HCT116 (cell line): ENCODE data around the gene VTI1A. TPM values are rescaled to one million over a fixed set of nuclear protein-coding genes. Genes with fewer than 3 reads are reported as not detected.

Experiments
- ATAC-seq: fragments of 200-7000 bp; cut with Tn5 transposase; 2 replicates; pipeline ENCODE4 v1.9.1; 2020; ENCODE audit warnings: mild to moderate bottlenecking, moderate library complexity
- BruUV-seq: library from RNA; stranded (reverse); fragments of 400-500 nt; replicated peaks from 2 replicates; lab custom pipeline; 2021; lab: Mats Ljungman, UMichigan
- CTCF ChIA-PET: fragments of 300-600 bp; sonication (Branson Sonifier 250); formaldehyde crosslinking; loops from one replicate; lab custom pipeline; 2021; ENCODE audit warnings: antibody characterized with exemption; lab: Charles Lee
- POLR2A ChIA-PET: fragments of 300-600, 350-600 bp; sonication (Branson Sonifier 250); formaldehyde crosslinking; loops from one replicate; lab custom pipeline; 2021; ENCODE audit warnings: antibody characterized with exemption; lab: Charles Lee
- RAD21 ChIA-PET, 2 experiments: fragments of 300-600 bp; sonication (Branson Sonifier 250); formaldehyde crosslinking; loops; one replicate each; lab custom pipeline; 2023; ENCODE audit warnings: low total read pairs in 2 of 2; ENCODE audit not compliant: uncharacterized antibody in 2 of 2, unreplicated experiment in 2 of 2, low non-redundant PET in 1 of 2; lab: Charles Lee
- DNase-seq: peaks from one replicate; pipeline ENCODE4 v3.0.0-alpha.2; 2010; ENCODE audit warnings: low read depth, low spot score
- H2AFZ ChIP-seq: fragments of 200-600 bp; shearing (Covaris generic), sonication (generic); 2 replicates; pipeline ENCODE4 v1.6.1; 2017; ENCODE audit warnings: low read depth, mixed run types, mixed read lengths, antibody characterized with exemption, low read length; ENCODE audit not compliant: poor library complexity, severe bottlenecking
- H3K27ac ChIP-seq: 2 replicates; pipeline ENCODE4 v1.5.1; 2012; ENCODE audit warnings: low read depth, low read length
- H3K27me3 ChIP-seq: fragments of 200-600 bp; sonication (generic); 2 replicates; pipeline ENCODE4 v1.6.1; 2016; ENCODE audit warnings: mixed run types, low read length, mixed read lengths; ENCODE audit not compliant: insufficient read depth
- H3K36me3 ChIP-seq, 2 experiments: fragments of 200-500 bp in 1 of 2; fragments of 200-600 bp in 1 of 2; sonication (Bioruptor generic) in 1 of 2; sonication (generic) in 1 of 2; 2 replicates each; pipeline versions ENCODE4 v1.5.1 to v1.6.1; 2014 to 2016; ENCODE audit warnings: low read length in 2 of 2, inconsistent platforms in 1 of 2, mixed read lengths in 1 of 2, mixed run types in 1 of 2; ENCODE audit not compliant: insufficient read depth in 2 of 2, control insufficient read depth in 1 of 2
- H3K4me1 ChIP-seq, 2 experiments: fragments of 200-600 bp in 1 of 2; sonication (generic) in 1 of 2; 2 replicates each; pipeline versions ENCODE4 v1.5.1 to v1.6.1; 2012 to 2017; ENCODE audit warnings: low read length in 2 of 2, inconsistent platforms in 1 of 2, mild to moderate bottlenecking in 1 of 2, mixed read lengths in 1 of 2, mixed run types in 1 of 2, moderate library complexity in 1 of 2; ENCODE audit not compliant: insufficient read depth in 2 of 2, control insufficient read depth in 1 of 2
- H3K4me2 ChIP-seq: fragments of 200-600 bp; sonication (generic); 2 replicates; pipeline ENCODE4 v1.6.1; 2017; ENCODE audit warnings: mixed run types, low read length, mixed read lengths
- H3K4me3 ChIP-seq, 2 experiments: fragments of 200-600 bp in 1 of 2; sonication (generic) in 1 of 2; replicated peaks in 1 of 2; 2 replicates each; pipeline ENCODE4 v1.5.1; 2011 to 2016; ENCODE audit warnings: low read length in 2 of 2, control low read depth in 1 of 2, low read depth in 1 of 2, mild to moderate bottlenecking in 1 of 2, mixed read lengths in 1 of 2, mixed run types in 1 of 2
- H3K79me2 ChIP-seq: fragments of 200-600 bp; sonication (generic); 2 replicates; pipeline ENCODE4 v1.6.1; 2017; ENCODE audit warnings: mild to moderate bottlenecking, mixed run types, low read length, moderate library complexity, mixed read lengths; ENCODE audit not compliant: insufficient read depth
- H3K9ac ChIP-seq: fragments of 200-600 bp; sonication (generic); 2 replicates; pipeline ENCODE4 v1.6.1; 2016; ENCODE audit warnings: low read length, mixed read lengths
- H3K9me2 ChIP-seq: fragments of 200-600 bp; sonication (generic), shearing (Covaris generic); 2 replicates; pipeline ENCODE4 v1.6.1; 2017; ENCODE audit warnings: mixed run types, mild to moderate bottlenecking, moderate library complexity; ENCODE audit not compliant: insufficient read depth
- H3K9me3 ChIP-seq, 2 experiments: fragments of 200-500 bp in 1 of 2; fragments of 200-600 bp in 1 of 2; sonication (Bioruptor generic) in 1 of 2; sonication (generic) in 1 of 2; 2 replicates each; pipeline ENCODE4 v1.6.1; 2014 to 2017; ENCODE audit warnings: low read length in 2 of 2, mixed read lengths in 2 of 2, inconsistent platforms in 1 of 2, low read depth in 1 of 2, mild to moderate bottlenecking in 1 of 2, mixed run types in 1 of 2, moderate library complexity in 1 of 2; ENCODE audit not compliant: control insufficient read depth in 1 of 2, insufficient read depth in 1 of 2
- H4K20me1 ChIP-seq: fragments of 200-600 bp; sonication (generic), shearing (Covaris generic); 2 replicates; pipeline ENCODE4 v1.6.1; 2017; ENCODE audit warnings: mixed run types, mild to moderate bottlenecking, moderate library complexity; ENCODE audit not compliant: insufficient read depth
- CBX3 ChIP-seq: IDR thresholded peaks from 2 replicates; pipeline ENCODE4 v1.6.1; 2012; ENCODE audit warnings: low read depth
- EGR1 ChIP-seq: IDR thresholded peaks from 2 replicates; pipeline ENCODE4 v1.6.1; 2012; ENCODE audit warnings: low read depth
- ELF1 ChIP-seq: IDR thresholded peaks from 2 replicates; pipeline ENCODE4 v1.6.1; 2012; ENCODE audit warnings: low read depth, borderline replicate concordance
- EZH2phosphoT487 ChIP-seq: fragments of 200-600 bp; IDR thresholded peaks from 2 replicates; pipeline ENCODE4 v1.6.1; 2018; ENCODE audit warnings: antibody characterized with exemption, borderline replicate concordance
- FOSL1 ChIP-seq: IDR thresholded peaks from 2 replicates; pipeline ENCODE4 v1.6.1; 2012; ENCODE audit warnings: low read depth
- POLR2A ChIP-seq: IDR thresholded peaks from 2 replicates; pipeline ENCODE4 v1.7.0; 2011; ENCODE audit warnings: borderline replicate concordance; ENCODE audit not compliant: insufficient read depth, insufficient read length; ENCODE audit errors: extremely low read depth
- POLR2AphosphoS5 ChIP-seq: IDR thresholded peaks from 2 replicates; pipeline ENCODE4 v1.6.1; 2011; ENCODE audit warnings: mild to moderate bottlenecking, low read depth, low read length, moderate library complexity
- RAD21 ChIP-seq: IDR thresholded peaks from 2 replicates; pipeline ENCODE4 v1.6.1; 2012; ENCODE audit warnings: low read depth, mild to moderate bottlenecking
- SIN3A ChIP-seq: IDR thresholded peaks from 2 replicates; pipeline ENCODE4 v1.6.1; 2012; ENCODE audit warnings: low read depth
- SRF ChIP-seq: IDR thresholded peaks from 2 replicates; pipeline ENCODE4 v1.6.1; 2012; ENCODE audit warnings: low read depth
- TCF7L2 ChIP-seq: IDR thresholded peaks from 2 replicates; pipeline ENCODE4 v1.7.0; 2011; ENCODE audit warnings: borderline replicate concordance, inconsistent platforms; ENCODE audit not compliant: insufficient read depth, insufficient read length; ENCODE audit errors: extremely low read depth
- YY1 ChIP-seq: IDR thresholded peaks from 2 replicates; pipeline ENCODE4 v1.6.1; 2011; ENCODE audit warnings: low read length, low read depth, moderate library complexity, mild to moderate bottlenecking; ENCODE audit not compliant: insufficient replicate concordance; ENCODE audit errors: extremely low read depth
- ZFX ChIP-seq: fragments of 450-650 bp; IDR thresholded peaks from 2 replicates; pipeline ENCODE4 v1.6.1; 2017
- ZNF274 ChIP-seq: fragments of 200-500 bp; sonication (Bioruptor generic); IDR thresholded peaks from 2 replicates; pipeline ENCODE4 v1.6.1; 2014; ENCODE audit warnings: mild to moderate bottlenecking, low read depth, low read length, inconsistent platforms
- intact Hi-C: fragments of 100-400 bp; cut with micrococcal nuclease; formaldehyde crosslinking; loops from 2 replicates; pipeline ENCODE4 v1.10.0; 2022
- total RNA-seq: library from RNA; stranded (reverse); gene quantifications from one replicate; pipeline ENCODE4 v1.2.1, GENCODE V29; 2021; ENCODE audit not compliant: unreplicated experiment
- TF ChIP-seq, protein P1 (sequence below), 3 experiments: fragments of 200-600 bp in 1 of 3; sonication (generic) in 1 of 3; IDR thresholded peaks in 2 of 3; conservative IDR thresholded peaks in 1 of 3; 2 replicates each; pipeline ENCODE4 v1.5.1; 2012 to 2017; ENCODE audit warnings: low read depth in 2 of 3, low read length in 2 of 3, antibody characterized with exemption in 1 of 3, borderline replicate concordance in 1 of 3, control low read depth in 1 of 3, mild to moderate bottlenecking in 1 of 3, mixed read lengths in 1 of 3, mixed run types in 1 of 3, moderate library complexity in 1 of 3; ENCODE audit not compliant: insufficient read depth in 1 of 3
- TF ChIP-seq, protein P2 (sequence below): IDR thresholded peaks from 2 replicates; pipeline ENCODE4 v1.6.1; 2012
- TF ChIP-seq, protein P3 (sequence below): IDR thresholded peaks from 2 replicates; pipeline ENCODE4 v1.6.1; 2012
- TF ChIP-seq, protein P4 (sequence below): IDR thresholded peaks from 2 replicates; pipeline ENCODE4 v1.6.1; 2011; ENCODE audit warnings: mild to moderate bottlenecking, low read length, moderate library complexity; ENCODE audit not compliant: insufficient replicate concordance; ENCODE audit errors: extremely low read depth

VTI1A gene
- total RNA-seq, 1 experiment from 2014 or later, result 80.7 TPM

DNA sequence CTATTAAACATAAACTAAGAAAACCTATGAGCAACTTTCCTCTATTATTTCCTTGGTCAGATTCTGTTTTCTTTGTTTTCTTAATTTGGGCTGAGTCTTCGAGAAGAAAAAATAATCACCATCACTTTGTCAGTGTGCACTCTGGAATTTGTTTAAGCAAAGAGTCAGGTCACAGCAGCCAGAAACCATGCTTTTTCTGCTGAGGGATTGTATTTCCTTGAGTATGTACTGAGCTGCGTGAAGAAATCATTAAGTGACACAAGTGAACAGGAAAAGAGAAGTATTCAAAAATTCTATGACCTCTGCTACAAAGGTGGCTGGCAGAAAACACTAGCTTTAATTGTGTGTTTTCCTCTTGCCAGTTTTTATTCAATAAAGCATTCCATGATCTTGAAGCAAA is 249.6 kb downstream of the VTI1A start (continued):
- TF ChIP-seq, protein P1, sequence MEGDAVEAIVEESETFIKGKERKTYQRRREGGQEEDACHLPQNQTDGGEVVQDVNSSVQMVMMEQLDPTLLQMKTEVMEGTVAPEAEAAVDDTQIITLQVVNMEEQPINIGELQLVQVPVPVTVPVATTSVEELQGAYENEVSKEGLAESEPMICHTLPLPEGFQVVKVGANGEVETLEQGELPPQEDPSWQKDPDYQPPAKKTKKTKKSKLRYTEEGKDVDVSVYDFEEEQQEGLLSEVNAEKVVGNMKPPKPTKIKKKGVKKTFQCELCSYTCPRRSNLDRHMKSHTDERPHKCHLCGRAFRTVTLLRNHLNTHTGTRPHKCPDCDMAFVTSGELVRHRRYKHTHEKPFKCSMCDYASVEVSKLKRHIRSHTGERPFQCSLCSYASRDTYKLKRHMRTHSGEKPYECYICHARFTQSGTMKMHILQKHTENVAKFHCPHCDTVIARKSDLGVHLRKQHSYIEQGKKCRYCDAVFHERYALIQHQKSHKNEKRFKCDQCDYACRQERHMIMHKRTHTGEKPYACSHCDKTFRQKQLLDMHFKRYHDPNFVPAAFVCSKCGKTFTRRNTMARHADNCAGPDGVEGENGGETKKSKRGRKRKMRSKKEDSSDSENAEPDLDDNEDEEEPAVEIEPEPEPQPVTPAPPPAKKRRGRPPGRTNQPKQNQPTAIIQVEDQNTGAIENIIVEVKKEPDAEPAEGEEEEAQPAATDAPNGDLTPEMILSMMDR (IDR thresholded peaks at IDR 0.05 in 2 of 3, conservative IDR thresholded peaks at IDR 0.05 in 1 of 3; ENCODE audit: borderline replicate concordance in 1 of 3, insufficient read depth in 1 of 3, low read depth in 2 of 3, low read length in 2 of 3), result no peak
- TF ChIP-seq POLR2A (no peak), ZNF274 (no peak), FOSL1 (no peak), SRF (no peak)
- TF ChIP-seq, all 23 proteins: peak for 0

DNA sequence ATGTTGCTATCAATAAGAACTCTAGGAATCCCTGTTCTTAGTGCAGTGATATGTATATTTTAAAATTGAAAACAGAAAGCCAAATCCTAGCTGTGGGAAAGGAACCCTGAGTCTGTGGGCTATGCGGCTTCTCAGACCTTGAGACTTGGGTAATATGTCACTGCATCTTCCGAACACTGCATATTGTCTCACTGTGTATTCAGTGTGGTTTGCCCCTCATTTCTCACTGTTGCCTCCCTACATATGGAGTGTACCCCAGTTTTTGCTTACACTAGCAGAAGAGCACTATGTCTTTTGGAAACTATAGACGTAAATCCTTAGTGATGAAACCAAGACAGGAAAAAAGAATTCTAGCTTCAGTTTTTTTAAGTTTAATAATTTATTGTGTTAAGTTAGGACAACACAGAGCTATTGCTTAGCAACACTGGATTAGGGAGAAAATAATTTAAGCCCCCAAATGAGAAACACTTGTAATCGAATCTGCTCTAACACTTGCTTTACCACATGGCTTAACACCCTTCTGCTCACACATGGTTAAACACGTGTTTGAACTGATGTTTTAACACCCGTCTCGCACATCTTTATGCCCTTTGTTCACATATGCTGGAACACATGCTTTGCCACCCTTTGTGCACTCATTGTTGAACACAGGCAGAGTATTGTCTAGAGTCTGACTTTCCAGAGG is 251.3 kb downstream of the VTI1A start:
- ChIA-PET RAD21 (no interaction called here), POLR2A (interaction anchor here (1.1 kb wide), 1 partner anchor 16 kb away, joined by 3 read pairs; no protein-coding TSS in a partner anchor), CTCF (no interaction called here)
- TF ChIP-seq YY1, result no peak
- TF ChIP-seq SRF, result no peak
- TF ChIP-seq ELF1, result no peak
- no peak for TF ChIP-seq ZNF274
- TF ChIP-seq EGR1, result no peak
- TF ChIP-seq CBX3, result no peak
- TF ChIP-seq, protein P2, sequence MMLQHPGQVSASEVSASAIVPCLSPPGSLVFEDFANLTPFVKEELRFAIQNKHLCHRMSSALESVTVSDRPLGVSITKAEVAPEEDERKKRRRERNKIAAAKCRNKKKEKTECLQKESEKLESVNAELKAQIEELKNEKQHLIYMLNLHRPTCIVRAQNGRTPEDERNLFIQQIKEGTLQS, result no peak
- TF ChIP-seq, protein P3, sequence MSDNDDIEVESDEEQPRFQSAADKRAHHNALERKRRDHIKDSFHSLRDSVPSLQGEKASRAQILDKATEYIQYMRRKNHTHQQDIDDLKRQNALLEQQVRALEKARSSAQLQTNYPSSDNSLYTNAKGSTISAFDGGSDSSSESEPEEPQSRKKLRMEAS, result no peak
- TF ChIP-seq POLR2AphosphoS5, result no peak
- TF ChIP-seq RAD21, result no peak
- TF ChIP-seq POLR2A, result no peak
- no peak for TF ChIP-seq SIN3A
- no peak for TF ChIP-seq EZH2phosphoT487
- TF ChIP-seq, protein P4, sequence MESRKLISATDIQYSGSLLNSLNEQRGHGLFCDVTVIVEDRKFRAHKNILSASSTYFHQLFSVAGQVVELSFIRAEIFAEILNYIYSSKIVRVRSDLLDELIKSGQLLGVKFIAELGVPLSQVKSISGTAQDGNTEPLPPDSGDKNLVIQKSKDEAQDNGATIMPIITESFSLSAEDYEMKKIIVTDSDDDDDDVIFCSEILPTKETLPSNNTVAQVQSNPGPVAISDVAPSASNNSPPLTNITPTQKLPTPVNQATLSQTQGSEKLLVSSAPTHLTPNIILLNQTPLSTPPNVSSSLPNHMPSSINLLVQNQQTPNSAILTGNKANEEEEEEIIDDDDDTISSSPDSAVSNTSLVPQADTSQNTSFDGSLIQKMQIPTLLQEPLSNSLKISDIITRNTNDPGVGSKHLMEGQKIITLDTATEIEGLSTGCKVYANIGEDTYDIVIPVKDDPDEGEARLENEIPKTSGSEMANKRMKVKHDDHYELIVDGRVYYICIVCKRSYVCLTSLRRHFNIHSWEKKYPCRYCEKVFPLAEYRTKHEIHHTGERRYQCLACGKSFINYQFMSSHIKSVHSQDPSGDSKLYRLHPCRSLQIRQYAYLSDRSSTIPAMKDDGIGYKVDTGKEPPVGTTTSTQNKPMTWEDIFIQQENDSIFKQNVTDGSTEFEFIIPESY, result no peak
- no peak for TF ChIP-seq ZFX
- no peak for TF ChIP-seq TCF7L2

More for the DNA sequence above, 251.3 kb downstream of the VTI1A start:
- Histone ChIP-seq H3K4me3 (no peak overlapping the region), H3K79me2 (no peaks in the 10 kb centered on the region), H3K4me2 (no peak overlapping the region), H3K9ac (no peak overlapping the region), H3K9me2 (no peaks in the 10 kb centered on the region), H3K4me1 (no peaks in the 10 kb centered on the region), H3K27ac (no peak overlapping the region), H4K20me1 (no peaks in the 10 kb centered on the region), H2AFZ (no peak overlapping the region), H3K9me3 (no peaks in the 10 kb centered on the region), H3K36me3 (no peaks in the 10 kb centered on the region), H3K27me3 (no peaks in the 10 kb centered on the region)
- no TSS peak for BruUV-seq
- intact Hi-C loops, result no loop called here
- no peak for DNase-seq
- no peak for ATAC-seq
